Left colon (tissue), 2 donors: ENCODE results near the gene EYS. TPM values are rescaled to one million over a fixed set of nuclear protein-coding genes. Genes with fewer than 3 reads are reported as not detected.
"Not testable (repeated sequence)": the region's sequence is repeated elsewhere in the genome, so short reads cannot be mapped to it uniquely, and the experiment has no call there.

Experiments used
- ATAC-seq: fragments of 200-7000 bp; cut with Tn5 transposase; one replicate; pipeline ENCODE4 v1.9.1; 2020; ENCODE audit warnings: mild to moderate bottlenecking, moderate library complexity
- DNase-seq, 2 donors: peaks; one replicate each; pipeline ENCODE4 v3.0.0-alpha.2; 2020
- intact Hi-C, 2 donors: fragments of 100-400 bp; cut with DNase I in 1 of 2; cut with micrococcal nuclease in 1 of 2; formaldehyde crosslinking; loops; one replicate each; pipeline versions ENCODE4 v1.11.2 to v1.14.0; 2022; cut with DNase I, micrococcal nuclease
- total RNA-seq, 2 donors: library from RNA; stranded (reverse); fragmentation: NEBNext Ultra II Directional; extraction: Animal tissue kit (Norgen Biotek cat#: 25700); gene quantifications; one replicate each; pipeline ENCODE4 v1.2.1, GENCODE V29; 2021
- donor health status: DM: no; HTN: no; CAD: no.
- donor health status: DM: yes; HTN: yes; CAD: no.

The EYS gene
- total RNA-seq, 2 donors from 2014 or later = 0.59 to 1.3 TPM

GRCh38 chr6:63858691-63859090, 1848.3 kb downstream of the EYS start:
- DNase-seq (no peak), ATAC-seq (no peak)
- intact Hi-C loops = no loop called here

- ATAC-seq (no peak), DNase-seq (no peak)
- intact Hi-C loops = no loop called here
These were observed 1850.8 kb downstream of the EYS start for GRCh38 chr6:63856271-63856670.

- ATAC-seq = no peak
- intact Hi-C loops = no loop called here
- no peak for DNase-seq
These were observed 1862.7 kb downstream of the EYS start for GRCh38 chr6:63844287-63844686.

GRCh38 chr6:63839485-63839884, 1867.5 kb downstream of the EYS start:
- DNase-seq (no peak), ATAC-seq (no peak)
- intact Hi-C loops = no loop called here

- intact Hi-C loops, ATAC-seq: not testable (repeated sequence)
These were observed 1878.3 kb downstream of the EYS start for GRCh38 chr6:63828678-63829077.

GRCh38 chr6:63824722-63825121, 1882.3 kb downstream of the EYS start:
- DNase-seq (no peak), ATAC-seq (no peak)
- intact Hi-C loops = no loop called here

More at GRCh38 chr6:63828678-63829077, 1878.3 kb downstream of the EYS start:
- not testable (repeated sequence) for DNase-seq

- DNase-seq = no peak
- no peak for ATAC-seq
- intact Hi-C loops = no loop called here
These were observed 1885.6 kb downstream of the EYS start for GRCh38 chr6:63821442-63821841.

- DNase-seq (no peak), ATAC-seq (no peak)
- intact Hi-C loops = no loop called here
These were observed 1887.2 kb downstream of the EYS start for GRCh38 chr6:63819831-63820230.

GRCh38 chr6:63817492-63818050, 1889.5 kb downstream of the EYS start:
- intact Hi-C loops = no loop called here
- DNase-seq (no peak), ATAC-seq (no peak)

GRCh38 chr6:63816982-63817436, 1890.0 kb downstream of the EYS start:
- ATAC-seq = no peak
- intact Hi-C loops = no loop called here
- no peak for DNase-seq

GRCh38 chr6:63816401-63816981, 1890.5 kb downstream of the EYS start:
- ATAC-seq = no peak
- intact Hi-C loops = no loop called here
- no peak for DNase-seq

GRCh38 chr6:63814459-63814858, 1892.6 kb downstream of the EYS start:
- DNase-seq = no peak
- ATAC-seq = no peak
- intact Hi-C loops = no loop called here

- ATAC-seq (no peak), DNase-seq (no peak)
- intact Hi-C loops = no loop called here
These were observed 1893.4 kb downstream of the EYS start for GRCh38 chr6:63813566-63814120.

GRCh38 chr6:63808576-63808975, 1898.5 kb downstream of the EYS start:
- no peak for DNase-seq
- ATAC-seq = no peak
- intact Hi-C loops = no loop called here

- DNase-seq = no peak
- intact Hi-C loops = no loop called here
- no peak for ATAC-seq
These were observed 1900.0 kb downstream of the EYS start for GRCh38 chr6:63807056-63807455.

- intact Hi-C loops = no loop called here
- no peak for DNase-seq
- peak; percentile 10 for ATAC-seq
These were observed 1900.5 kb downstream of the EYS start for GRCh38 chr6:63806573-63806913.

GRCh38 chr6:63805808-63806572, 1901.0 kb downstream of the EYS start:
- no peak for DNase-seq
- peak; percentile 88 for ATAC-seq
- intact Hi-C loops = no loop called here

GRCh38 chr6:63805345-63805744, 1901.7 kb downstream of the EYS start:
- intact Hi-C loops = no loop called here
- DNase-seq (no peak), ATAC-seq (peak; percentile 5)

GRCh38 chr6:63804381-63804956, 1902.6 kb downstream of the EYS start:
- no peak for ATAC-seq
- intact Hi-C loops = no loop called here
- DNase-seq = no peak

- intact Hi-C loops = no loop called here
- ATAC-seq (no peak), DNase-seq (no peak)
These were observed 1903.7 kb downstream of the EYS start for GRCh38 chr6:63803371-63803770.
